Neural crest cell (in vitro differentiated cells): ENCODE results near the gene HTR4. TPM values are rescaled to one million over a fixed set of nuclear protein-coding genes. Genes with fewer than 3 reads are reported as not detected.
A peak's percentile ranks its signal among the peaks of the same experiment; 100 is the strongest.

Source experiments
- DNase-seq: peaks from one replicate; pipeline ENCODE4 v3.0.0; 2021; ENCODE audit warnings: low read depth, mixed read lengths, low spot score
- H3K27ac Mint-ChIP-seq: one replicate; pipeline ENCODE4 v1.8.0; 2021; ENCODE audit warnings: mild to moderate bottlenecking, mixed read lengths; ENCODE audit not compliant: unreplicated experiment
- H3K27me3 Mint-ChIP-seq: 2 replicates; pipeline ENCODE4 v1.8.0; 2021; ENCODE audit warnings: low read depth, mild to moderate bottlenecking, mixed read lengths
- H3K36me3 Mint-ChIP-seq: 2 replicates; pipeline ENCODE4 v1.8.0; 2021; ENCODE audit warnings: low read depth, mild to moderate bottlenecking, mixed read lengths
- H3K4me1 Mint-ChIP-seq: 2 replicates; pipeline ENCODE4 v1.8.0; 2021; ENCODE audit warnings: mixed read lengths
- H3K4me3 Mint-ChIP-seq: one replicate; pipeline ENCODE4 v1.8.0; 2021; ENCODE audit warnings: mild to moderate bottlenecking, mixed read lengths
- H3K9me3 Mint-ChIP-seq: 2 replicates; pipeline ENCODE4 v1.8.0; 2021; ENCODE audit warnings: mixed read lengths
- total RNA-seq: library from RNA; stranded (reverse); gene quantifications from 2 replicates; pipeline ENCODE4 v1.2.1, GENCODE V29; 2021
- TF ChIP-seq, protein P1 (sequence below): fragments of 200-600 bp; sonication (generic); conservative IDR thresholded peaks from 2 replicates; pipeline ENCODE4 v1.5.0; 2021; ENCODE audit warnings: antibody characterized with exemption, mild to moderate bottlenecking

The HTR4 gene
- total RNA-seq, 1 donor from 2014 or later: not detected

DNA sequence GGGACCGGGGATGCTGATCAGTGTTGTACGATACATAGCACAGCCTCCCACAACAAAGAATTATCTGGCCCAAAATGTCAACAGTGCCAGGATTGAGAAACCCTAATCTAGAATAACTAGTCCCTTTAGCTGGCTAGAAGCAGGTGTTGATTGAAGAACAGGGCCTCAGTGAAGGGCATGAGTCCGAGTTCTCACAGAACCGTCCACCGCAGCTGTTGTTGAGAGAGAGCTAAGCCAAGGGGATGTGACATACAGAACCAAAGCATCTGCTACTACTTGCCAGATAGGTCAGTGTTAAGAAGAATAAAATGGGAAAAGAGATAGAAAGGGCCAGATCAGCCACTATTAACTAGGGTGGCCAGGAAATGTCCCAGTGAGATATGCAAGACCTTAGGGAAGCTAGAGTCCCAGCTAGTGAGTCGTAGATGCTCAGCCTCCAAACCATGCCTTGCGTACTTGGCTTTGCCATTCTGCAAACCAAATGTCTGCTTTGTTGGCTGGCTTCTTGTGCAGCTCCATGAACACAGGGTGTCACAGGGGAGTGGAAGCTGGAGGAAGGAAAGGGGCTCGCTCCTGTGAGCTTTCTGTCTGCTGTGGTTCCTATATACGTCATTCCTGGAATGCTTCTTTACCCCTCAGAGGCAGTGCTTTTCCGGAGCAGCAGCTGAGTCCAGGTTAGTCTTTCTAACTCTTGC, 201.7 kb downstream of the HTR4 start:
- Mint-ChIP-seq H3K4me1 (no peaks in the 10 kb centered on the region), H3K27ac (no peak overlapping the region), H3K9me3 (no peaks in the 10 kb centered on the region), H3K27me3 (no peaks in the 10 kb centered on the region), H3K4me3 (no peak overlapping the region), H3K36me3 (no peaks in the 10 kb centered on the region)
- DNase-seq: no peak
- TF ChIP-seq, protein P1, sequence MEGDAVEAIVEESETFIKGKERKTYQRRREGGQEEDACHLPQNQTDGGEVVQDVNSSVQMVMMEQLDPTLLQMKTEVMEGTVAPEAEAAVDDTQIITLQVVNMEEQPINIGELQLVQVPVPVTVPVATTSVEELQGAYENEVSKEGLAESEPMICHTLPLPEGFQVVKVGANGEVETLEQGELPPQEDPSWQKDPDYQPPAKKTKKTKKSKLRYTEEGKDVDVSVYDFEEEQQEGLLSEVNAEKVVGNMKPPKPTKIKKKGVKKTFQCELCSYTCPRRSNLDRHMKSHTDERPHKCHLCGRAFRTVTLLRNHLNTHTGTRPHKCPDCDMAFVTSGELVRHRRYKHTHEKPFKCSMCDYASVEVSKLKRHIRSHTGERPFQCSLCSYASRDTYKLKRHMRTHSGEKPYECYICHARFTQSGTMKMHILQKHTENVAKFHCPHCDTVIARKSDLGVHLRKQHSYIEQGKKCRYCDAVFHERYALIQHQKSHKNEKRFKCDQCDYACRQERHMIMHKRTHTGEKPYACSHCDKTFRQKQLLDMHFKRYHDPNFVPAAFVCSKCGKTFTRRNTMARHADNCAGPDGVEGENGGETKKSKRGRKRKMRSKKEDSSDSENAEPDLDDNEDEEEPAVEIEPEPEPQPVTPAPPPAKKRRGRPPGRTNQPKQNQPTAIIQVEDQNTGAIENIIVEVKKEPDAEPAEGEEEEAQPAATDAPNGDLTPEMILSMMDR: no peak

DNA sequence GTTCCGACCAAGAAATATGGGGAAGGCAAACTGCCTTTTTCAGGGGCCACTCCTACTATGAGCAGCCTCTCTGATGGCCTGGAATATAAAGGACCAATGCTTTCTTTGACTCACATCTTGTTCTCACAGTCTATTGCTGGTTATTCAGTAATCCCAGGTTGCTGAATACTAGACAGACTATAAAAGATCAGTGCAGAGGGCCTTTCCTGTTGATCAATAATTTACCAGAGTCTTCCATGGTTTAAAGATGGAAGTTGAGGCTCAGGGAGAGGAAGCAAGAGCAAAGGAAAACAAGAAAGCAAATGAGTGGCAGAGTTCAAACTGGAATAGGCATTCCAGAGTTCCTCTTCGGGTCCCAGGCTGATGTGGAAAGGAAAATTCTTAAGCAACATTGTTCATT, 207.7 kb downstream of the HTR4 start:
- Mint-ChIP-seq H3K36me3 (no peaks in the 10 kb centered on the region), H3K4me1 (no peaks in the 10 kb centered on the region), H3K27me3 (no peaks in the 10 kb centered on the region), H3K9me3 (no peaks in the 10 kb centered on the region), H3K27ac (no peak overlapping the region), H3K4me3 (no peak overlapping the region)
- DNase-seq: no peak
- TF ChIP-seq, protein P1: no peak

DNA sequence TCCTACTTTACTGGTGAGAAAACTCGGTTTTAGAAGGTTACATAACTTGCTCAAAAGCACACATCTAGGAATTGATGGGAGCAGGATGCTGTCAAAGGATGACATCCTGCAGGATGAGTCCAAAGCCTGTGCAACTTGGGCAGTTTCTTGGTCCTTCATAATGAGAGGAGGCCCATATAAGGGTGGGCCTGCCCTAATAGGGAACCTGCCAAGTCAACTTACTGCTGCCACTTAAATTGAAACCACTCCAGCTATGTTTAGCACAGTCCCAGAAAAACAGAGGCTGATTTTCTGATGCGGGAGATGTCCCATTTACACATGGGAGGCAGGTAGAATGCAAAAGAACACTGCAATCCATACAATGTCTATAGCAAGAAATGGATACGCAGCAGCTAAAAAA, 208.7 kb downstream of the HTR4 start:
- TF ChIP-seq, protein P1: no peak
- no peaks in the 10 kb centered on the region for H3K9me3 Mint-ChIP-seq
- no peaks in the 10 kb centered on the region for H3K27me3 Mint-ChIP-seq
- H3K4me1 Mint-ChIP-seq: no peaks in the 10 kb centered on the region
- no peak for DNase-seq
- H3K36me3 Mint-ChIP-seq: no peaks in the 10 kb centered on the region
- no peak overlapping the region for H3K4me3 Mint-ChIP-seq
- H3K27ac Mint-ChIP-seq: no peak overlapping the region

DNA sequence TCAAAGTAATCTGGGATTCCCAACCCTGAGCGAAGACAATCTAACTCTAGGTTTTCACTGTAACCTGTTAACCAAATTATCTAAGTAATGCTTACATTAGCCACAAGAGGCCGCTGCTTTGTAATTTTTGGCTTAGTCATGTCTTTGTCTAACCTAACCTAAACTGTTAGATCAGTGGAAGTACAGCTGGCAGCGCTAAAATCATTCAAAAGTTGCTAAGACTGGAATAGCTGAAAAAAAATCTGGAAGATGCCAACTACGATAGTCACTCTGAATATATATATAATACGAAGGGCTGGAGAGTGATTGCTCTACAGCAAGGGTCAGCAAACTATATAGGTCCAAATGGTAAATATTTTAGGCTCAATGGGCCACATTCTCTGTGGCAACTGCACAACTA, 210.3 kb downstream of the HTR4 start:
- DNase-seq: peak; percentile 57
- Mint-ChIP-seq H3K27ac (no peak overlapping the region), H3K9me3 (no peaks in the 10 kb centered on the region), H3K27me3 (no peaks in the 10 kb centered on the region), H3K4me3 (no peak overlapping the region), H3K36me3 (peaks cover 3% of the 10 kb centered on the region), H3K4me1 (no peaks in the 10 kb centered on the region)
- TF ChIP-seq, protein P1: peak; percentile 82

DNA sequence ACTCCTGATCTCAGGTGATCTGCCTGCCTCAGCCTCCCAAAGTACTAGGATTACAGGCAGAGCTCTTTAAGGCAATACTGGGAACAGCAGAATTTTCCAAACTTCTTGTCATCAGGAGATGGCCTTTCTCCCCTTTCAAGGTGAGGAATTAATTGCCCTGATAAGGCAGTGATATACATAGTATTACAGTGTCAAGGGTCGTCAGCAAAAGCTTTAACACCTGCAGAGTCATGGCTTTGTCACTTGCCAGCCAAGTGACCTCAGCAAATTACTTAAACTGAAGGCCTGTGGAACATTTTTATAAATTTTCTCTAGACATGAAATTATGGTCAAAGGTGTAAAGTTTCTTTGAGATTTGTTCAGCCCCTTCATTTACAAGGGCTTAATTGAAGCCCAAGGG, 211.1 kb downstream of the HTR4 start:
- H3K27ac Mint-ChIP-seq: no peak overlapping the region
- peaks cover 3% of the 10 kb centered on the region for H3K36me3 Mint-ChIP-seq
- H3K9me3 Mint-ChIP-seq: no peaks in the 10 kb centered on the region
- TF ChIP-seq, protein P1: no peak
- no peak overlapping the region for H3K4me3 Mint-ChIP-seq
- no peaks in the 10 kb centered on the region for H3K4me1 Mint-ChIP-seq
- H3K27me3 Mint-ChIP-seq: no peaks in the 10 kb centered on the region
- DNase-seq: no peak
